GM12892 (cell line): ENCODE results near the gene HEMK1. TPM values are rescaled to one million over a fixed set of nuclear protein-coding genes. Genes with fewer than 3 reads are reported as not detected.
A peak's percentile ranks its signal among the peaks of the same experiment; 100 is the strongest.

Experiments
- DNase-seq: peaks from one replicate; pipeline ENCODE4 v3.0.0; 2011; ENCODE audit not compliant: insufficient read length
- FAIRE-seq: peaks from 2 replicates; lab custom pipeline; 2011; peaks lifted over from hg19 to GRCh38; lab: Jason Lieb, UNC
- POLR2A ChIP-seq: IDR thresholded peaks from 2 replicates; pipeline ENCODE4 v1.6.1; 2011; ENCODE audit warnings: low read depth, low read length, control low read depth
- POLR2AphosphoS5 ChIP-seq: IDR thresholded peaks from 2 replicates; pipeline ENCODE4 v1.6.1; 2011; ENCODE audit warnings: low read depth, low read length, control low read depth
- TAF1 ChIP-seq: IDR thresholded peaks from 2 replicates; pipeline ENCODE4 v1.6.1; 2011; ENCODE audit warnings: low read depth, mild to moderate bottlenecking, control low read depth, low read length, borderline replicate concordance
- polyA plus RNA-seq: library from polyadenylated mRNA; unstranded; fragments of >200 nt; gene quantifications from one replicate; pipeline ENCODE4 v1.2.1, GENCODE V29; 2012; ENCODE audit warnings: missing spikeins, inconsistent platforms; ENCODE audit not compliant: missing spikeins

The HEMK1 gene, protein sequence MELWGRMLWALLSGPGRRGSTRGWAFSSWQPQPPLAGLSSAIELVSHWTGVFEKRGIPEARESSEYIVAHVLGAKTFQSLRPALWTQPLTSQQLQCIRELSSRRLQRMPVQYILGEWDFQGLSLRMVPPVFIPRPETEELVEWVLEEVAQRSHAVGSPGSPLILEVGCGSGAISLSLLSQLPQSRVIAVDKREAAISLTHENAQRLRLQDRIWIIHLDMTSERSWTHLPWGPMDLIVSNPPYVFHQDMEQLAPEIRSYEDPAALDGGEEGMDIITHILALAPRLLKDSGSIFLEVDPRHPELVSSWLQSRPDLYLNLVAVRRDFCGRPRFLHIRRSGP
- polyA plus RNA-seq: 15.1 TPM

GRCh38 chr3:50568947-50569749 lies at the start of gene HEMK1:
Gene HEMK1, plus strand, starts transcription at chr3:50569522. Its CDS starts 1,583 bp downstream, at chr3:50571105.
- DNase-seq (peak; percentile 99), FAIRE-seq (peak; percentile 93)
- peak; percentile 70; the same call in 1 of the 2 replicates for TF ChIP-seq POLR2A
- TF ChIP-seq TAF1: peak; percentile 89
- TF ChIP-seq POLR2AphosphoS5: no peak

GRCh38 chr3:50520849-50521248 lies 48.5 kb upstream of the HEMK1 start:
- no peak for DNase-seq
- FAIRE-seq: no peak
- TF ChIP-seq POLR2AphosphoS5 (no peak), TAF1 (no peak), POLR2A (no peak)

GRCh38 chr3:50521572-50521971 lies 47.8 kb upstream of the HEMK1 start:
- TF ChIP-seq POLR2AphosphoS5 (no peak), TAF1 (no peak), POLR2A (no peak)
- no peak for FAIRE-seq
- no peak for DNase-seq

- DNase-seq: no peak
- TF ChIP-seq POLR2A (no peak), POLR2AphosphoS5 (no peak), TAF1 (no peak)
- FAIRE-seq: no peak
These were observed 46.0 kb upstream of the HEMK1 start for GRCh38 chr3:50523279-50523811.

DNA sequence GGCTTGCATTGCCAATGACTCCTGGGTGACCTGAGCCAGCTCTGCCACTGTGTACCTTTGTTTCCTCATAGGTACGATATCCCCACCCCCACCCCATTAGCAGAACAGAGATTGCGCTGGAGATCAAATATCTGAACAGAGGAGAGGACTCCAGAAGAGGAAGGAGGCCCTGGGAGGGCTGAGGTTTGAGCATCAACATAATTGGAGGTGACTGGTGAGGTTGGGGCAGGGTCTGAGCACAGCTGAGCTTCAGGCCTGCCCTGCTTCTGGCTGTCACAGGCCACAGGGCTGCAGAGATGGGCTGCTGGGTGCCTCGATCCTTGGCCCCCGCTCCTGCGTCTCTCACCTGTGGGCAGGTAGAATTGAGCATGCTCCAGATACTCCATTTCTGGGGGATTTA lies 44.6 kb upstream of the HEMK1 start:
- no peak for DNase-seq
- no peak for TF ChIP-seq POLR2A
- TF ChIP-seq TAF1: no peak
- no peak for TF ChIP-seq POLR2AphosphoS5
- FAIRE-seq: no peak

DNA sequence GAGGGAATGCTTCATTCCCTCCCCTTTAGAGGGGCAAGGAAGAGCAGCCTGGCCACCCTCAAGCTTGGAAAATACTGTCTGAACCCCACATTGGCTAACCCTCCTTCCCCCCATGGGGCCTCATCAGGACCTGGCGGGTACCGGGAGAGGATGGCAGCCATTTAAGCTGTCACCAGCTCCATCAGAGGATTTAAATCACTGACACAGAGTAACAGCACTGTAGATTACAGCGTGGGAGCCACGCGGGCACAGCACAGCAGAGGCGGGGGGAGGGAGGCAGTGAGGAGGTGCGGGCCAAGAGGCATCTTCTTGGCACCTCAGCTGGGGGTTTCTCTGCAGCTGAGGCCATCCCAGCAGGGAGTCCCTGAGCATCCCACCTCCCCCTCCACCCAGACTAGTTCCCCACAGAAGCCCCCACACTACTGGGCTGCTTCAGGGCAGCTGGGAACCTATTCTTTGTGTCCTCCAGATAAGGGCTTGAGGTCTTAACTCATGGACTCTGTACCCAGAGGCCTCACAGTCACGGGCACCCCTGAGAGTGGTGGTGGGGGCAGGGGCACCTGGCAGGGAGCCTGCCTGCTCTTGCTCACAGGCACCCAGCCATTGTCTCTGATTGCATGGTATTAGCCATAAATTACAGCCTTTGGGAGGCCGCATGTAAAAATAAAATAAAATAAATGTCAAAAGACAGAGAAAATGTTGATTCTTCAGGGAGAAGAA lies 44.0 kb upstream of the HEMK1 start:
- FAIRE-seq (no peak), DNase-seq (no peak)
- no peak for TF ChIP-seq TAF1
- TF ChIP-seq POLR2AphosphoS5: no peak
- no peak for TF ChIP-seq POLR2A

- no peak for FAIRE-seq
- no peak for TF ChIP-seq TAF1
- TF ChIP-seq POLR2AphosphoS5: no peak
- no peak for TF ChIP-seq POLR2A
- peak; percentile 63 for DNase-seq
These were observed 43.3 kb upstream of the HEMK1 start for GRCh38 chr3:50525987-50526386.

- no peak for FAIRE-seq
- DNase-seq: no peak
- TF ChIP-seq TAF1 (no peak), POLR2A (no peak), POLR2AphosphoS5 (no peak)
These were observed 39.0 kb upstream of the HEMK1 start for GRCh38 chr3:50530001-50530970.

GRCh38 chr3:50531201-50531600 lies 38.1 kb upstream of the HEMK1 start:
- TF ChIP-seq POLR2A (no peak), TAF1 (no peak), POLR2AphosphoS5 (no peak)
- DNase-seq (no peak), FAIRE-seq (no peak)

DNA sequence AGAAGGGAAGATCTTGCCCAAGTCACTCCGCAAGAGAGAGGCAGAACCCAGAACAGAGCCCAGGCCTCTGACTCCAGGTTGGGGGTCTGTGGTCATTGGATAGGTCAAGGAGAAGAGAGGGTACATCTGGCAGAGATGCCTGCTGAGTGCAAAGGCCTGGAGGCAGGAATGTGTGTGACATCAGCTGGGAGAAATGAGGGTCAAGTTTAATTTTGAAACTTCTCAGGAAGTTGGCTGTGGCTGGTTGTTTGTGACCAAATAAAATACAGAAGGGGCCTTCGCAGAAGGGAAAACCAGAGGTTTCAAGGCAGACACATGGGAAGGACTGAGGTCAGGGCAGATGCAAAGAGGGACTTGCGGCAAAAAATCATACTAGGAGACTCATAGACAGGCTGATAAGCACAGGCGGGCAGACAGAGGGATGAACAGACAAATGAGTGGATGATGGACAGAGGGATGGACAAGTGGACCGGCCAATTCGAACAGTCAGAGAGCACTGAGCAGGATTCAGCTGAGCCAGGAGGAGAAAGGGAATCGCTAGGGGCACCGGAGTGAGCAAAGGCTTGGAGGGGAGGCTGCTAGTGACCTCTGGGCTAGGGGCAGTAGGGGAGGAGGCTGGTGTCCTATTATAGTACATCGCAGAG lies 37.1 kb upstream of the HEMK1 start:
- DNase-seq: no peak
- no peak for FAIRE-seq
- TF ChIP-seq POLR2AphosphoS5 (no peak), TAF1 (no peak), POLR2A (no peak)
